ENCODE results near the gene NT5C2.

NT5C2 gene

GRCh38 chr10:103204353-103205255 lies 11.5 kb upstream of the NT5C2 start (continued):
- TF ChIP-seq ZFP30 (CRISPR knock-in tag; IDR thresholded peaks at IDR 0.05) = no peak

GRCh38 chr10:103203466-103203865 lies 10.4 kb upstream of the NT5C2 start:
- no peak for TF ChIP-seq CREB5 (CRISPR knock-in tag; IDR thresholded peaks at IDR 0.05; ENCODE audit: low read depth)
- TF ChIP-seq ZFP30 (CRISPR knock-in tag; IDR thresholded peaks at IDR 0.05) = no peak
- no peak for TF ChIP-seq ESRRG (CRISPR knock-in tag; IDR thresholded peaks at IDR 0.05)
- no peak for TF ChIP-seq ARNTL (CRISPR knock-in tag; IDR thresholded peaks at IDR 0.05; ENCODE audit: borderline replicate concordance, low read depth)
- TF ChIP-seq CSDC2 (CRISPR knock-in tag; IDR thresholded peaks at IDR 0.05) = no peak
- TF ChIP-seq PATZ1 (CRISPR knock-in tag; IDR thresholded peaks at IDR 0.05; ENCODE audit: borderline replicate concordance) = no peak
- TF ChIP-seq ISL1 (CRISPR knock-in tag; IDR thresholded peaks at IDR 0.05) = no peak
- TF ChIP-seq ZNF8 (CRISPR knock-in tag; IDR thresholded peaks at IDR 0.05) = no peak
- no peak for TF ChIP-seq BACH2 (CRISPR knock-in tag; IDR thresholded peaks at IDR 0.05; ENCODE audit: borderline replicate concordance)
- no peak for TF ChIP-seq TOX (CRISPR knock-in tag; IDR thresholded peaks at IDR 0.05; ENCODE audit: borderline replicate concordance)
- TF ChIP-seq ZC3H10 (CRISPR knock-in tag; IDR thresholded peaks at IDR 0.05) = no peak
- no peak for TF ChIP-seq SNAI2 (CRISPR knock-in tag; IDR thresholded peaks at IDR 0.05)
- no peak for TF ChIP-seq TCF4 (CRISPR knock-in tag; IDR thresholded peaks at IDR 0.05; ENCODE audit: borderline replicate concordance)
- ATAC-seq = no peak

- ATAC-seq = no peak
These were observed 9.2 kb upstream of the NT5C2 start for GRCh38 chr10:103202319-103202718.

GRCh38 chr10:103199488-103199887 lies 6.4 kb upstream of the NT5C2 start:
- no peak for ATAC-seq

More at GRCh38 chr10:103202319-103202718, 9.2 kb upstream of the NT5C2 start:
- no peak for TF ChIP-seq OSR1 (CRISPR knock-in tag; IDR thresholded peaks at IDR 0.05)
- no peak for TF ChIP-seq ZFP3 (CRISPR knock-in tag; IDR thresholded peaks at IDR 0.05)
- no peak for TF ChIP-seq RARB (CRISPR knock-in tag; IDR thresholded peaks at IDR 0.05)
- no peak for TF ChIP-seq TCF4 (CRISPR knock-in tag; IDR thresholded peaks at IDR 0.05; ENCODE audit: borderline replicate concordance)
- TF ChIP-seq ZNF8 (CRISPR knock-in tag; IDR thresholded peaks at IDR 0.05) = no peak
- TF ChIP-seq CSRNP3 (CRISPR knock-in tag; IDR thresholded peaks at IDR 0.05) = no peak
- TF ChIP-seq ISL1 (CRISPR knock-in tag; IDR thresholded peaks at IDR 0.05) = no peak

More at GRCh38 chr10:103199488-103199887, 6.4 kb upstream of the NT5C2 start:
- TF ChIP-seq TOX (CRISPR knock-in tag; IDR thresholded peaks at IDR 0.05; ENCODE audit: borderline replicate concordance) (no peak), CSDC2 (CRISPR knock-in tag; IDR thresholded peaks at IDR 0.05) (no peak), ZNF70 (CRISPR knock-in tag; IDR thresholded peaks at IDR 0.05) (no peak), POU6F1 (CRISPR knock-in tag; IDR thresholded peaks at IDR 0.05; ENCODE audit: borderline replicate concordance, low read depth) (no peak), ZFP3 (CRISPR knock-in tag; IDR thresholded peaks at IDR 0.05) (no peak), PATZ1 (CRISPR knock-in tag; IDR thresholded peaks at IDR 0.05; ENCODE audit: borderline replicate concordance) (no peak), SNAI2 (CRISPR knock-in tag; IDR thresholded peaks at IDR 0.05) (no peak)
